Naive thymus-derived CD4-positive, alpha-beta T cell (primary cell): ENCODE results near the gene DENND4B. TPM values are rescaled to one million over a fixed set of nuclear protein-coding genes. Genes with fewer than 3 reads are reported as not detected.

Source experiments
- ATAC-seq: fragments of 150-1000 bp; cut with Tn5 transposase; 2 replicates; pipeline ENCODE4 v1.10.0; 2021; ENCODE audit warnings: mild to moderate bottlenecking, moderate library complexity
- CTCF ChIA-PET: fragments of 350-600 bp; sonication (Branson Sonifier 250); formaldehyde crosslinking; loops from one replicate; lab custom pipeline; 2021; ENCODE audit warnings: antibody characterized with exemption; lab: Charles Lee
- POLR2A ChIA-PET: fragments of 350-600 bp; sonication (Branson Sonifier 250); formaldehyde crosslinking; loops from one replicate; lab custom pipeline; 2021; ENCODE audit warnings: antibody characterized with exemption, inconsistent platforms; lab: Charles Lee
- DNase-seq, 9 donors: peaks; one replicate each; pipeline versions ENCODE4 v3.0.0 to v3.0.0-alpha.2; 2020 to 2022; ENCODE audit warnings: mixed read lengths in 1 of 9
- H3K27ac ChIP-seq: one replicate; pipeline ENCODE4 v1.7.0; 2013; ENCODE audit warnings: mild to moderate bottlenecking, low read depth, low read length, moderate library complexity
- H3K27me3 ChIP-seq, 2 donors: one replicate each; pipeline ENCODE4 v1.7.0; 2013; ENCODE audit warnings: low read length in 2 of 2, mild to moderate bottlenecking in 2 of 2, moderate library complexity in 2 of 2; ENCODE audit not compliant: control insufficient read depth in 2 of 2, insufficient read depth in 2 of 2
- H3K36me3 ChIP-seq, 3 experiments: 1 replicate in 2 of 3; 2 replicates in 1 of 3; pipeline ENCODE4 v1.7.0; 2013; ENCODE audit warnings: low read length in 3 of 3, mild to moderate bottlenecking in 3 of 3, moderate library complexity in 1 of 3; ENCODE audit not compliant: insufficient read depth in 3 of 3, control insufficient read depth in 2 of 3
- H3K4me1 ChIP-seq, 2 donors: one replicate each; pipeline ENCODE4 v1.7.0; 2013; ENCODE audit warnings: low read length in 2 of 2, mild to moderate bottlenecking in 2 of 2, moderate library complexity in 1 of 2; ENCODE audit not compliant: control insufficient read depth in 2 of 2, insufficient read depth in 2 of 2
- H3K4me3 ChIP-seq: 2 replicates; pipeline ENCODE4 v1.7.0; 2013; ENCODE audit warnings: mild to moderate bottlenecking, low read length
- H3K9me3 ChIP-seq, 3 experiments: 1 replicate in 2 of 3; 2 replicates in 1 of 3; pipeline ENCODE4 v1.7.0; 2013; ENCODE audit warnings: low read length in 3 of 3; ENCODE audit not compliant: control insufficient read depth in 2 of 3
- H3K27ac Mint-ChIP-seq, 9 donors: one replicate each; pipeline ENCODE4 v1.8.0; 2020 to 2022; ENCODE audit warnings: mixed read lengths in 9 of 9, mild to moderate bottlenecking in 8 of 9, moderate library complexity in 5 of 9, inconsistent platforms in 2 of 9
- H3K27me3 Mint-ChIP-seq, 5 donors: one replicate each; pipeline ENCODE4 v1.8.0; 2021 to 2022; ENCODE audit warnings: mixed read lengths in 5 of 5, mild to moderate bottlenecking in 1 of 5
- H3K36me3 Mint-ChIP-seq, 5 donors: one replicate each; pipeline ENCODE4 v1.8.0; 2020 to 2022; ENCODE audit warnings: mixed read lengths in 5 of 5, mild to moderate bottlenecking in 3 of 5, inconsistent platforms in 1 of 5
- H3K4me1 Mint-ChIP-seq, 7 donors: one replicate each; pipeline ENCODE4 v1.8.0; 2020 to 2022; ENCODE audit warnings: mixed read lengths in 7 of 7, mild to moderate bottlenecking in 3 of 7, inconsistent platforms in 1 of 7
- H3K4me3 Mint-ChIP-seq, 10 donors: one replicate each; pipeline ENCODE4 v1.8.0; 2020 to 2022; ENCODE audit warnings: mild to moderate bottlenecking in 10 of 10, mixed read lengths in 10 of 10, moderate library complexity in 6 of 10, inconsistent platforms in 2 of 10
- H3K9me3 Mint-ChIP-seq, 11 donors: one replicate each; pipeline ENCODE4 v1.8.0; 2020 to 2022; ENCODE audit warnings: mixed read lengths in 11 of 11, mild to moderate bottlenecking in 4 of 11, inconsistent platforms in 1 of 11, moderate library complexity in 1 of 11
- intact Hi-C, 2 donors: fragments of 100-400 bp; cut with micrococcal nuclease; formaldehyde crosslinking; loops; one replicate each; pipeline ENCODE4 v1.15.1; 2023
- polyA plus RNA-seq, 2 donors: library from polyadenylated mRNA; unstranded; fragments of 300-500 nt; fragmentation: Illumina TruSeq; gene quantifications; one replicate each; pipeline ENCODE4 v1.2.3, GENCODE V29; 2021
- total RNA-seq, 6 experiments: library from RNA in 5 of 6; stranded (reverse) in 5 of 6; gene quantifications; 1 replicate in 5 of 6; 2 replicates in 1 of 6; pipeline ENCODE4 v1.2.3 and lab custom pipeline; 2021 to 2026

DENND4B gene
- total and polyA plus RNA-seq, 7 experiments from 2014 or later, result 12.5 to 223 (median 170) TPM

DNA sequence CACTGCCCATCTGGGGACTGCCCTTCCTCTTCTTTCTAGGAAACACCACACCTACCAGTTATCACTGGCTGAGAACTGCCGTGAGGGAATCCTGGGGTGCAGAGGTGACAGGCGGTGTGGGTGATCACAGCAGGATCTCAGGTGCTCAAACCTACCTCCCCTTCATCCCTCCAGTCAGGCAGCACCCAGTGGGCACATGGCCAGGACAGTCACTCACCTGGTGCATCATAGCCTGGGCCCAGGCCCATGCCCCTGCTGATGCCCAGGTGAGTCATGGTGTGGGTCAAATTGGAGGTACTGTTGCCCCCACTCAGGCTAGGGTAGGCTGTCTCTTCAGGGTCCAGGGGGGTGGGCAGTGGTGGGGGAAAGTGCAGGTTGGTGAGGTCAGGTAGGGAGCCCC, 5.3 kb upstream of the DENND4B start:
- no peak overlapping the region for H3K27ac ChIP-seq
- no peaks in the 10 kb centered on the region for H3K9me3 ChIP-seq
- ChIA-PET POLR2A (interaction anchor here (0.8 to 12.8 kb wide), 2 partner anchors 8 to 30 kb away, joined by 4 to 159 read pairs; partner anchors contain the start of gene DENND4B), CTCF (no interaction called here)
- Mint-ChIP-seq H3K36me3 (peaks cover 0 to 36% (median 20%) of the 10 kb centered on the region in 5 donors), H3K27me3 (no peaks in the 10 kb centered on the region), H3K4me1 (peaks cover 26 to 49% (median 38%) of the 10 kb centered on the region in 7 donors), H3K27ac (peak overlapping the region in 5 of 9 donors; percentile 16 to 60 (median 59)), H3K9me3 (no peaks in the 10 kb centered on the region), H3K4me3 (no peak overlapping the region)
- peaks cover 21 to 33% of the 10 kb centered on the region in 2 donors for H3K4me1 ChIP-seq
- no peak overlapping the region for H3K4me3 ChIP-seq
- ATAC-seq (no peak), DNase-seq (no peak)
- peaks cover 27 to 72% (median 41%) of the 10 kb centered on the region in 3 experiments for H3K36me3 ChIP-seq
- intact Hi-C loops, result no loop called here
- no peaks in the 10 kb centered on the region for H3K27me3 ChIP-seq

DNA sequence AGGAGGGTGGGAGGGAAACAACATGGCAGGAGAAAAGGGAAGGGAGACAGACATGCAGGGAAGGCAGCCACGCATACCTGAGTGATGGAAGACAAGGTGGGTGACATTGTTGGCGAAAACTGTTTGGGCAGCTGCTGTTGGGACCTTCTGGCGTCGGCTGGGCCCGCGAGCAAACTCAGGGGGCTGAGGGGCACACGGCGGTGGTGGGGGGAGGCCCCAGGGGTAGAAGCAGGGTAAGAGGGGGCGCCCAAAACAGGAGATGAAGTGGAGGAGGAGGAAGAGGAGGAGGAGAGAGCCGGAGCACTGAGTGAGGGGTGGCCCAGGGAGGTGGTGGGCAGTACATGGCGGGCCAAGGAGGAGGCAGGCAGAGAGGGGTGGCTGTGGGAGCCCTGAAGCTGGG, 4.7 kb upstream of the DENND4B start:
- ATAC-seq (no peak), DNase-seq (no peak)
- Mint-ChIP-seq H3K4me1 (peaks cover 19 to 45% (median 32%) of the 10 kb centered on the region in 7 donors), H3K9me3 (no peaks in the 10 kb centered on the region), H3K4me3 (peak overlapping the region in 1 of 10 donors; percentile 41), H3K27ac (peak overlapping the region in 8 of 9 donors; percentile 2 to 89 (median 66)), H3K27me3 (no peaks in the 10 kb centered on the region), H3K36me3 (peaks cover 0 to 36% (median 20%) of the 10 kb centered on the region in 5 donors)
- no peaks in the 10 kb centered on the region for H3K27me3 ChIP-seq
- H3K27ac ChIP-seq, result no peak overlapping the region
- peaks cover 27 to 72% (median 41%) of the 10 kb centered on the region in 3 experiments for H3K36me3 ChIP-seq
- intact Hi-C loops, result no loop called here
- ChIA-PET POLR2A (no interaction called here), CTCF (no interaction called here)
- H3K4me1 ChIP-seq, result peaks cover 17 to 28% of the 10 kb centered on the region in 2 donors
- no peaks in the 10 kb centered on the region for H3K9me3 ChIP-seq
- H3K4me3 ChIP-seq, result no peak overlapping the region

- peaks cover 20 to 48% (median 43%) of the 10 kb centered on the region in 7 donors for H3K4me1 Mint-ChIP-seq
- peaks cover 15 to 66% (median 31%) of the 10 kb centered on the region in 3 experiments for H3K36me3 ChIP-seq
- CTCF ChIA-PET, result interaction anchor here (0.7 to 3.6 kb wide), 15 partner anchors 9 to 150 kb away, joined by 3 to 36 read pairs (median 5); partner anchors contain the start of genes CREB3L4, CRTC2, GATAD2B and JTB
- POLR2A ChIA-PET, result interaction anchor here (0.5 to 7.3 kb wide), 23 partner anchors 9 to 389 kb away, joined by 3 to 159 read pairs (median 4); partner anchors contain the start of genes CREB3L4, CRTC2, GATAD2B and JTB
- H3K36me3 Mint-ChIP-seq, result peaks cover 0 to 37% (median 18%) of the 10 kb centered on the region in 5 donors
- peak overlapping the region; percentile 94 for H3K4me3 ChIP-seq
- H3K4me1 ChIP-seq, result peaks cover 23 to 25% of the 10 kb centered on the region in 2 donors
- peaks cover 0 to 6% (median 0%) of the 10 kb centered on the region in 11 donors for H3K9me3 Mint-ChIP-seq
- intact Hi-C loops, result loop anchor here (1.0 to 2.0 kb wide), 11 partner anchors 11 to 149 kb away; partner anchors contain the start of genes CREB3L4 (in 1 of the 2), CRTC2 (in 1 of the 2), JTB (in 1 of the 2) and RAB13 (in 1 of the 2)
- no peaks in the 10 kb centered on the region for H3K27me3 Mint-ChIP-seq
- H3K27me3 ChIP-seq, result no peaks in the 10 kb centered on the region
- DNase-seq, result peak; percentile 56 to 77 (median 66)
- peak overlapping the region; percentile 93 to 99 (median 96) for H3K4me3 Mint-ChIP-seq
- ATAC-seq, result peak; percentile 74
- no peaks in the 10 kb centered on the region for H3K9me3 ChIP-seq
- peak overlapping the region; percentile 89 for H3K27ac ChIP-seq
- peak overlapping the region; percentile 90 to 98 (median 96) for H3K27ac Mint-ChIP-seq
Observed at GRCh38 chr1:153945795-153946621, 510 bp downstream of the DENND4B start.

GRCh38 chr1:153945131-153945794, 1.3 kb downstream of the DENND4B start:
- no peaks in the 10 kb centered on the region for H3K27me3 Mint-ChIP-seq
- peaks cover 4 to 35% (median 11%) of the 10 kb centered on the region in 5 donors for H3K36me3 Mint-ChIP-seq
- H3K4me1 Mint-ChIP-seq, result peaks cover 21 to 46% (median 40%) of the 10 kb centered on the region in 7 donors

DNA sequence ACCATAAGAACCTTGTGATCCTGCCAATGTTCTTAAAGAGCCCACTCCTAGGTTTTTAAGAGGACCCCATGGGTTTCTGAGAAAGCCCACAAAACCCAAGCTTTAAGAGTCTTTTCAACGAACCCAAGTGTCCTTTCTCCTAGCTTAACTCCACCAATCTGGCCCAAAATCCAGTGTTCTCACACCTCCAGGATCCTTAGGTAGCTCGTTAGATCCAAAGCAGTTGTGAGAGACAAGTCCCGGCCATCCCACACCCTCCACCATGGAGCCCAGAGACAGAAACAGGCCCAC, 1.7 kb downstream of the DENND4B start:
- intact Hi-C loops, result loop anchor here (1.0 kb wide), 7 partner anchors 19 to 147 kb away; partner anchors contain the start of genes CREB3L4 (in 1 of the 2), RAB13 (in 1 of the 2), RPS27 (in 1 of the 2) and SLC39A1 (in 1 of the 2)
- peak overlapping the region; percentile 94 for H3K4me3 ChIP-seq

More at GRCh38 chr1:153945131-153945794, 1.3 kb downstream of the DENND4B start:
- intact Hi-C loops, result loop anchor here (1.0 kb wide), 7 partner anchors 18 to 148 kb away; partner anchors contain the start of genes CREB3L4 (in 1 of the 2), RAB13 (in 1 of the 2), RPS27 (in 1 of the 2) and SLC39A1 (in 1 of the 2)
- ATAC-seq, result peak; percentile 77
- Histone ChIP-seq H3K9me3 (no peaks in the 10 kb centered on the region), H3K27me3 (no peaks in the 10 kb centered on the region), H3K36me3 (peaks cover 8 to 66% (median 25%) of the 10 kb centered on the region in 3 experiments), H3K27ac (peak overlapping the region; percentile 89), H3K4me3 (peak overlapping the region; percentile 94), H3K4me1 (peaks cover 23 to 25% of the 10 kb centered on the region in 2 donors)
- peak overlapping the region; percentile 93 to 99 (median 96) for H3K4me3 Mint-ChIP-seq
- peak; percentile 58 to 88 (median 85) for DNase-seq
- peak overlapping the region; percentile 90 to 98 (median 96) for H3K27ac Mint-ChIP-seq
- ChIA-PET POLR2A (interaction anchor here (0.5 to 7.3 kb wide), 26 partner anchors 8 to 390 kb away, joined by 3 to 159 read pairs (median 5); partner anchors contain the start of genes CREB3L4, CRTC2, GATAD2B and JTB), CTCF (interaction anchor here (0.6 to 3.6 kb wide), 10 partner anchors 11 to 207 kb away, joined by 3 to 36 read pairs (median 7); partner anchors contain the start of genes CREB3L4, CRTC2, RAB13 and SLC39A1)
- peaks cover 0 to 6% (median 0%) of the 10 kb centered on the region in 11 donors for H3K9me3 Mint-ChIP-seq

More for the DNA sequence above, 1.7 kb downstream of the DENND4B start:
- ChIA-PET CTCF (interaction anchor here (0.6 to 3.6 kb wide), 10 partner anchors 12 to 206 kb away, joined by 3 to 36 read pairs (median 6); partner anchors contain the start of genes CREB3L4, CRTC2, JTB and RAB13), POLR2A (interaction anchor here (0.7 to 7.3 kb wide), 21 partner anchors 9 to 390 kb away, joined by 3 to 159 read pairs (median 6); partner anchors contain the start of genes CREB3L4, CRTC2, GATAD2B and JTB)
- DNase-seq (no peak), ATAC-seq (no peak)
- peaks cover 6 to 66% (median 21%) of the 10 kb centered on the region in 3 experiments for H3K36me3 ChIP-seq
- H3K9me3 Mint-ChIP-seq, result peaks cover 0 to 6% (median 0%) of the 10 kb centered on the region in 11 donors
- H3K4me1 ChIP-seq, result peaks cover 23 to 25% of the 10 kb centered on the region in 2 donors
- H3K27me3 ChIP-seq, result no peaks in the 10 kb centered on the region
- H3K27ac Mint-ChIP-seq, result peak overlapping the region; percentile 90 to 98 (median 96)
- H3K4me1 Mint-ChIP-seq, result peaks cover 20 to 49% (median 41%) of the 10 kb centered on the region in 7 donors
- H3K4me3 Mint-ChIP-seq, result peak overlapping the region; percentile 93 to 99 (median 96)
- H3K9me3 ChIP-seq, result no peaks in the 10 kb centered on the region
- no peaks in the 10 kb centered on the region for H3K27me3 Mint-ChIP-seq
- peak overlapping the region; percentile 89 for H3K27ac ChIP-seq
- peaks cover 7 to 36% (median 9%) of the 10 kb centered on the region in 5 donors for H3K36me3 Mint-ChIP-seq
